Activated T-helper 1 cell treated with anti-CD3 and anti-CD28 coated beads, Interleukin-12 subunit alpha, Interleukin-12 subunit beta, Interleukin-2, Interleukin-4 antibody, amounts not matched to agents 30 ng/mL and 10 ng/mL and 1 ng/mL, durations not matched to agents 14 hours and 24 hours and 36 hours (primary cell): ENCODE measurements around the gene KDM2B. TPM values are rescaled to one million over a fixed set of nuclear protein-coding genes. Genes with fewer than 3 reads are reported as not detected.
"Not testable (repeated sequence)": the region's sequence is repeated elsewhere in the genome, so short reads cannot be mapped to it uniquely, and the experiment has no call there.

Source experiments
- DNase-seq: peaks from one replicate; pipeline ENCODE4 v3.0.0; 2021; ENCODE audit warnings: low spot score
- H3K27ac Mint-ChIP-seq: one replicate; pipeline ENCODE4 v1.8.0; 2021; ENCODE audit warnings: mild to moderate bottlenecking, mixed read lengths
- H3K27me3 Mint-ChIP-seq: one replicate; pipeline ENCODE4 v1.8.0; 2022; ENCODE audit warnings: mild to moderate bottlenecking, moderate library complexity, mixed read lengths; ENCODE audit not compliant: insufficient read depth
- H3K36me3 Mint-ChIP-seq: one replicate; pipeline ENCODE4 v1.8.0; 2021; ENCODE audit warnings: low read depth, mixed read lengths
- H3K4me1 Mint-ChIP-seq: one replicate; pipeline ENCODE4 v1.8.0; 2021; ENCODE audit warnings: low read depth, mixed read lengths
- H3K4me3 Mint-ChIP-seq: one replicate; pipeline ENCODE4 v1.8.0; 2021; ENCODE audit warnings: mild to moderate bottlenecking, moderate library complexity, mixed read lengths
- H3K9me3 Mint-ChIP-seq: one replicate; pipeline ENCODE4 v1.8.0; 2021; ENCODE audit warnings: mixed read lengths
- intact Hi-C: fragments of 100-400 bp; cut with micrococcal nuclease; formaldehyde crosslinking; loops from one replicate; pipeline ENCODE4 v1.15.1; 2024
- total RNA-seq: library from RNA; stranded (reverse); gene quantifications from 2 replicates; pipeline ENCODE4 v1.2.3, GENCODE V29; 2022

Gene KDM2B
- total RNA-seq, 1 donor from 2014 or later = 60.1 TPM

GRCh38 chr12:121608301-121608700, 27.5 kb upstream of the KDM2B start:
- Mint-ChIP-seq H3K27me3 (peaks cover 4% of the 10 kb centered on the region), H3K9me3 (no peaks in the 10 kb centered on the region), H3K36me3 (no peaks in the 10 kb centered on the region), H3K27ac (peak overlapping the region; percentile 44), H3K4me3 (no peak overlapping the region), H3K4me1 (peaks cover 5% of the 10 kb centered on the region)
- intact Hi-C loops = no loop called here
- DNase-seq = no peak

GRCh38 chr12:121603581-121603980, 22.8 kb upstream of the KDM2B start:
- Mint-ChIP-seq H3K36me3 (no peaks in the 10 kb centered on the region), H3K9me3 (no peaks in the 10 kb centered on the region), H3K27me3 (no peaks in the 10 kb centered on the region), H3K4me1 (peaks cover 3% of the 10 kb centered on the region), H3K4me3 (no peak overlapping the region), H3K27ac (no peak overlapping the region)
- intact Hi-C loops = no loop called here
- DNase-seq = no peak

DNA sequence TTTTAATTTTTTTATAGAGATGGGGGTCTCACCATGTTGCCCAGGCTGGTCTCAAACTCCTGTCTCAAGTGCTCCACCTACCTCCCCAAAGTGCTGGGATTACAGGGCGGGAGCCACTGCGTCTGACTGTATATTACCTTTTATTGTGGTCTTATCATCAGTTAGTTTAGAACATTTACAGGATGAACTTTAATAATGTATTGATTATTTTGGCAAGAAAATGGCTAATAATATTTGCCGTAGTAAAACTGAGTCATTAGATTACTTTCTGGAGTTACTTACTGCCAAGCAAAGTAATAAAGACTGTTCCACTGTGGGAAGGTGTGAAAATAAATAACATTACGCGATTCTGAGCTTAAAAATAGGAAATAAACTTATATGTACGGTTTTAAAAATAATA, 21.9 kb upstream of the KDM2B start:
- intact Hi-C loops = no loop called here
- no peak overlapping the region for H3K4me3 Mint-ChIP-seq
- H3K27me3 Mint-ChIP-seq = no peaks in the 10 kb centered on the region
- H3K4me1 Mint-ChIP-seq = no peaks in the 10 kb centered on the region
- no peak for DNase-seq
- no peak overlapping the region for H3K27ac Mint-ChIP-seq
- no peaks in the 10 kb centered on the region for H3K9me3 Mint-ChIP-seq
- no peaks in the 10 kb centered on the region for H3K36me3 Mint-ChIP-seq

DNA sequence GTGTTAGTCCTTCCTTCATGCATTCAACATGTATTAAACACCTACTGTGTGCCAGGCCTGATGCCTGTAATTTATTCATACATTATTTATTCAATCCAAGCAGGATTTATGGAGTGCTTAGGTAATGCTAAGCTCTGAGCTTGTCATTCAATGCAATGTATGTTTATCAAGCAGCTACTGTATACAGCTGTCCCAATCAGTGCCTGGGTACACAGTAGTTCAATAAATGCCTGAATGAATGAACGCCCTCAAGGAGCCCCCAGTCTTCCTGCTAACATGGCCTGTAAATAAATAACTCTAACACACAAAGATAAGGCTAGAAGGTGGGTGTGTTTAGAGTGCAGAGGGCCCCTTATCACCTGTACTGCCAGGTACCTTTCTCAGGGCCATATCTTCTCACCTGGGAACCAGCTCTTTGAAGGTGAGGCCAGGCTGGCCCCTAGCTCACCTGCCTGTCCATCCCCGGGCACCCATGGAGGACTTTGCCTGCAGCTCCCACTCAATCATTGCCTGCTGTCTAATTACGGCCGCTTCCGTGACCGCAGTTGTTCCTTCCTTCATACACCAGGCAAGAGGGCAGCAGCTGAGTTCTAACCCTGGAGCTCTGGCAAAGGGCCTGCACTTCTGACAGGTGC, 20.0 kb upstream of the KDM2B start:
- no peaks in the 10 kb centered on the region for H3K4me1 Mint-ChIP-seq
- H3K4me3 Mint-ChIP-seq = no peak overlapping the region
- intact Hi-C loops = no loop called here
- peaks cover under 1% of the 10 kb centered on the region for H3K36me3 Mint-ChIP-seq
- no peaks in the 10 kb centered on the region for H3K27me3 Mint-ChIP-seq
- no peaks in the 10 kb centered on the region for H3K9me3 Mint-ChIP-seq
- H3K27ac Mint-ChIP-seq = no peak overlapping the region
- no peak for DNase-seq

- H3K4me1 Mint-ChIP-seq = peaks cover 9% of the 10 kb centered on the region
- no peak overlapping the region for H3K27ac Mint-ChIP-seq
- intact Hi-C loops = no loop called here
These were observed 15.7 kb upstream of the KDM2B start for GRCh38 chr12:121596526-121596925.

GRCh38 chr12:121595520-121595919, 14.7 kb upstream of the KDM2B start:
- intact Hi-C loops = no loop called here
- H3K4me3 Mint-ChIP-seq = no peak overlapping the region
- H3K27me3 Mint-ChIP-seq = no peaks in the 10 kb centered on the region
- DNase-seq = no peak
- peaks cover 11% of the 10 kb centered on the region for H3K36me3 Mint-ChIP-seq
- peaks cover 19% of the 10 kb centered on the region for H3K4me1 Mint-ChIP-seq
- H3K27ac Mint-ChIP-seq = no peak overlapping the region
- H3K9me3 Mint-ChIP-seq = no peaks in the 10 kb centered on the region

More at GRCh38 chr12:121596526-121596925, 15.7 kb upstream of the KDM2B start:
- Mint-ChIP-seq H3K27me3 (no peaks in the 10 kb centered on the region), H3K9me3 (no peaks in the 10 kb centered on the region), H3K4me3 (no peak overlapping the region), H3K36me3 (peaks cover 11% of the 10 kb centered on the region)
- no peak for DNase-seq

GRCh38 chr12:121592320-121592719, 11.5 kb upstream of the KDM2B start:
- intact Hi-C loops = loop anchor here (5.0 kb wide), 1 partner anchor 200 kb away; the partner anchor contains the start of gene RHOF
- Mint-ChIP-seq H3K9me3 (no peaks in the 10 kb centered on the region), H3K4me1 (peaks cover 26% of the 10 kb centered on the region)

DNA sequence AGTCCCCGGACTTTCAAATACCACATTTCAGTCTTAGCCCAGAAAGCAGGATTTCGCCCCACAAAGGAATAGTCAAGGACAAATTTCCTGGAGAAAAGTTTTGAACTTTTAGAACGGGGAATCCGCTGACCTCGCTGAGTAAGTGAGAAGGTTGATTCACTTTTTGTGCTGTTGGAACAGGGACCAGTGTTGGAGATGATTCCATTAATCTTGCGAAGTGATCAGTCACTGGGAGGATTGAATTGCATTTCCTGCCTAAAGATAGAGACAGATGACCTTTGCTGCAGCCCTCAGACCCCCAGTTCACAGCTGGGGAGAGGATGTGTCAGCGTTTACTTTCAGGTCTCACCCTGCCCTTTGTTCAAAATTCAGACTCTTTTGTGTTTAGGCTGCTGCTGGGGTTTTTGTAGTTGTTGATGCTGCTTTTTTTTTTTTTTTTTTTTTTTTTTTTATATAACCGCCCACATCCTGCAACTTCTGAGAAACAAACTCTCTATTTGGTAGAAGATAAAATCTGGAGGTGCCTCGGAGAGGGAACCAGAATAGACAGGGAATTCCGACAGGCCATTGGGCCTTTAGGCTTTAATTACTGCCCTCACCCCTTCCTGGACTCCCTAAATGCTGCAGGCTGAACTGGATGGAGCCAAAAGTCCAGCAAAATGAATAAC, 9.8 kb upstream of the KDM2B start:
- Mint-ChIP-seq H3K4me3 (peak overlapping the region; percentile 80), H3K9me3 (no peaks in the 10 kb centered on the region), H3K36me3 (peaks cover 13% of the 10 kb centered on the region), H3K4me1 (peaks cover 26% of the 10 kb centered on the region), H3K27me3 (no peaks in the 10 kb centered on the region), H3K27ac (peak overlapping the region; percentile 95)
- peak; percentile 64 for DNase-seq
- intact Hi-C loops = loop anchor here (1.0 to 5.0 kb wide), 7 partner anchors 10 to 202 kb away; partner anchors contain the start of gene RHOF

More at GRCh38 chr12:121592320-121592719, 11.5 kb upstream of the KDM2B start:
- Mint-ChIP-seq H3K4me3 (peak overlapping the region; percentile 36), H3K36me3 (peaks cover 11% of the 10 kb centered on the region), H3K27ac (peak overlapping the region; percentile 50), H3K27me3 (no peaks in the 10 kb centered on the region)
- no peak for DNase-seq

DNA sequence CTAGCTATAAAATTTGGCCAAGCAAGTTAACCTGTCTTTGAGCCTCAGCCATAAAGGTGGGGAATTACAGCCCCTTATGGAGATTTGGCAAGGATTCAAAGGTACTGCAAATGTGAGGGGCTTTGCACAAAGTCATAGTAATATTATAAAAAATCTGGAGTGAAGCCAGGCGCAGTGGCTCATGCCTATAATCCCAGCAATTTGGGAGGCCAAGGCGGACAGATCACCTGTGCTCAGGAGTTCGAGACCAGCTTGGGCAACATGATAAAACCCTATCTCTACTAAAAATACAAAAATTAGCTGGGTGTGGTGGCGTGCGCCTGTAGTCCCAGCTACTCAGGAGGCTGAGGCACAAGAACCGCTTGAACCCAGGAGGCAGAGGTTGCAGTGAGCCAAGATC, 4.1 kb upstream of the KDM2B start:
- not testable (repeated sequence) for H3K27ac Mint-ChIP-seq, H3K27me3 Mint-ChIP-seq, H3K36me3 Mint-ChIP-seq, H3K4me3 Mint-ChIP-seq, H3K9me3 Mint-ChIP-seq, DNase-seq
- H3K4me1 Mint-ChIP-seq = peaks cover 33% of the 10 kb centered on the region
- intact Hi-C loops = loop anchor here (5.0 kb wide), 1 partner anchor 48 kb away; no protein-coding TSS in a partner anchor

GRCh38 chr12:121583334-121583661, 2.5 kb upstream of the KDM2B start:
- not testable (repeated sequence) for H3K4me3 Mint-ChIP-seq, H3K9me3 Mint-ChIP-seq, DNase-seq, H3K27me3 Mint-ChIP-seq, H3K36me3 Mint-ChIP-seq, H3K27ac Mint-ChIP-seq
- intact Hi-C loops = loop anchor here (5.0 kb wide), 1 partner anchor 46 kb away; no protein-coding TSS in a partner anchor
- H3K4me1 Mint-ChIP-seq = peaks cover 35% of the 10 kb centered on the region

GRCh38 chr12:121582583-121583333, 1.9 kb upstream of the KDM2B start:
- intact Hi-C loops = loop anchor here (5.0 kb wide), 1 partner anchor 45 kb away; no protein-coding TSS in a partner anchor
- H3K9me3 Mint-ChIP-seq = no peaks in the 10 kb centered on the region
- H3K27ac Mint-ChIP-seq = no peak overlapping the region
- H3K27me3 Mint-ChIP-seq = no peaks in the 10 kb centered on the region
- DNase-seq = no peak
- H3K4me3 Mint-ChIP-seq = peak overlapping the region; percentile 68
- peaks cover 35% of the 10 kb centered on the region for H3K4me1 Mint-ChIP-seq
- H3K36me3 Mint-ChIP-seq = peaks cover 6% of the 10 kb centered on the region

- intact Hi-C loops = loop anchor here (1.0 to 5.0 kb wide), 3 partner anchors 45 to 90 kb away; no protein-coding TSS in a partner anchor
- peak overlapping the region; percentile 94 for H3K27ac Mint-ChIP-seq
- DNase-seq = no peak
These were observed 1.0 kb upstream of the KDM2B start for GRCh38 chr12:121581686-121582429.

More at GRCh38 chr12:121581686-121582429, 1.0 kb upstream of the KDM2B start:
- Mint-ChIP-seq H3K27me3 (no peaks in the 10 kb centered on the region), H3K4me3 (peak overlapping the region; percentile 98), H3K9me3 (no peaks in the 10 kb centered on the region), H3K36me3 (peaks cover 5% of the 10 kb centered on the region), H3K4me1 (peaks cover 40% of the 10 kb centered on the region)
